Measurements from ENCODE around the gene ARMC9.

ARMC9 gene

DNA sequence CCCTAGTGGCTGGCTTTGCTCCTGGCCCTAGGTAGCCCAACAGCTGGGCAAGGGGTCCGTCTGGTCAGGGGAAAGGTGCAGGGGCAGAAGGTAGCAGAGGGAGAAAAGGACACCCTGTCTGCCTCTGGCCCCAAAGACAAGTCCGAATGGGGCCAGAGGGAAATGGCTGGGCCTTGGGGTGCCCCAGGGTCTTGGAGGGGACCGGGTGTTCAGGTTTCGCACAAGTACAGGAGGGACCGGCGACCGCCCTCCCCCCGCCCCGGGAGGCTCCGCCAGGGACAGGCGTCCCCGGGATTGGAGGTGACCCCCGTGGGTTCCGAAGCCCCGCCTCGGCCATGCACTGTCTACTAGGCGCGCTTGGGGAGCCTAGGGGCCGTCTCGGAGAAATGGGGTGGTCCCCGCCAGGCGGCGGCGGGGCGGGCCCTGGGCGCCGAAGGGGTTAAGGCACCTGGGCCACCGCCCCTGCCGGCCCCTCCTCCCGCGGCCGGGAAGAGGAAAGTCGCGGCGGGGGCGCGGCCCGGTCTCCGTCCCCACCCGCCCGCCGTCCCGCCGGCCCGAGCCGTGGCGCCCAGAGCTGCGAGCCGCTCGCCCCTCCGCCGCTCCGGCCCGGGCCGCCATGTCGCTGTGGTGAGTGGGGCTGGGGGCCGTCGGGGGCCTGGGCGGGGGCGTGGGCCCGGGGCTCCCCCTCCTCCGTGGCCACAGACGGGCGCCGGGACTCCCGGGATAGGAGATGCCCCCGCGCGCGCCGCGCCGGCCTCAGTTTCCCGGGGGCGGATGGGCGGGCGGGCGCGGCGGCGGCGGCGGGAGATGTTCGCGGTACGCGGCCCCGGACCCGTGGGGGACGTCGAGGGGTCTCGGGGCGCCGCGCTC, 197.0 kb downstream of the ARMC9 start, which contains the start of gene B3GNT7:
Gene B3GNT7, plus strand, starts transcription at position 523 of the 870 bp plus-strand sequence. Its CDS starts 94 bp downstream, at position 617.
- ChIA-PET POLR2A (ENCODE audit: low non-redundant PET) (no interaction called here), CTCF (interaction anchor here (2.0 kb wide), 1 partner anchor 168 kb away, joined by 11 read pairs; no protein-coding TSS in a partner anchor)
- TF ChIP-seq, protein P1, sequence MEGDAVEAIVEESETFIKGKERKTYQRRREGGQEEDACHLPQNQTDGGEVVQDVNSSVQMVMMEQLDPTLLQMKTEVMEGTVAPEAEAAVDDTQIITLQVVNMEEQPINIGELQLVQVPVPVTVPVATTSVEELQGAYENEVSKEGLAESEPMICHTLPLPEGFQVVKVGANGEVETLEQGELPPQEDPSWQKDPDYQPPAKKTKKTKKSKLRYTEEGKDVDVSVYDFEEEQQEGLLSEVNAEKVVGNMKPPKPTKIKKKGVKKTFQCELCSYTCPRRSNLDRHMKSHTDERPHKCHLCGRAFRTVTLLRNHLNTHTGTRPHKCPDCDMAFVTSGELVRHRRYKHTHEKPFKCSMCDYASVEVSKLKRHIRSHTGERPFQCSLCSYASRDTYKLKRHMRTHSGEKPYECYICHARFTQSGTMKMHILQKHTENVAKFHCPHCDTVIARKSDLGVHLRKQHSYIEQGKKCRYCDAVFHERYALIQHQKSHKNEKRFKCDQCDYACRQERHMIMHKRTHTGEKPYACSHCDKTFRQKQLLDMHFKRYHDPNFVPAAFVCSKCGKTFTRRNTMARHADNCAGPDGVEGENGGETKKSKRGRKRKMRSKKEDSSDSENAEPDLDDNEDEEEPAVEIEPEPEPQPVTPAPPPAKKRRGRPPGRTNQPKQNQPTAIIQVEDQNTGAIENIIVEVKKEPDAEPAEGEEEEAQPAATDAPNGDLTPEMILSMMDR (conservative IDR thresholded peaks at IDR 0.05; ENCODE audit: low read depth): no peak
- DNase-seq (ENCODE audit: low spot score): no peak
- H3K27ac ChIP-seq: no peak within 1 kb of the TSS

DNA sequence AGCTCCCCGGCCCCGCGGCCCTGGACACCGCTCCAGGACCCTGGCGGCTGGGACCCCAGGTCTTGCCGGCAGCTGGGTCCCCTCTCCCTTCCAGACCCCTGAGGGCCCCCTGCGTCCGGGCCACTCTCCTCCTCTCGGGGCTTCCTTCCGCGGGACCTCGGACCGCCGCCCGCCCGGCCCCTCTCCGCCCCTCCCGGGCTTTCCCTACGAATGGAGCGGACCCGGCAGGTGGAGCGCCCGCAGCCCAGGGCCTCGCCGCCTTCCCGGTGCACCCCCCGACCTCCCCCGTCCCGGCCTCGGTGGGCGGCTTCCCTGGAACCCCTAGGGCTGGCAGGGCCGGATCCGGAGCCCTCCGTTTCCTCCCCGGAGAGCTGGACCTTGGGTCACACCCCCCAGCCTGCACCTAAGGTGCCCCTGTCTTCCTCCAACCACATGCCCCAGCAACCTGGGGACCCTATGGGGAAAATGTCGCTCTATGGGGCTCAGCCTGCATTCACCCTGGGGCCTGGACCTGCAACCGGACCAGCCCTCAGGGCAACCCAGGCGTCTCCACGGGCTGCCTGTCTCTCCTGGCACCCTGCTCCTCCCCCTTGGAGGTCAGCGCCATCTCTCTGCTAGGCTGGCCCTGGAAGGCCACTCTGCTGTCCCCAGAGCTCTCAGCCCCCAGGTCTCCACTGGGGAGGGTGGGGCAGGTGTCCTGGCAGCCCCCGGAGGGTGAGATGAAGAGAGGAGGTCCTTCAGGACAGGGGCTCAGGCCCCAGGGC, 197.8 kb downstream of the ARMC9 start:
- ChIA-PET POLR2A (ENCODE audit: low non-redundant PET) (no interaction called here), CTCF (interaction anchor here (0.7 to 2.0 kb wide), 3 partner anchors 10 to 169 kb away, joined by 3 to 11 read pairs (median 3); no protein-coding TSS in a partner anchor)
- TF ChIP-seq, protein P1 (conservative IDR thresholded peaks at IDR 0.05; ENCODE audit: low read depth): no peak
- no peak for DNase-seq (ENCODE audit: low spot score)
- no peak overlapping the region for H3K27ac ChIP-seq

GRCh38 chr2:231397011-231397927, 198.8 kb downstream of the ARMC9 start:
- ChIA-PET POLR2A (ENCODE audit: low non-redundant PET) (no interaction called here), CTCF (interaction anchor here (0.7 to 2.0 kb wide), 3 partner anchors 9 to 170 kb away, joined by 3 to 11 read pairs (median 3); no protein-coding TSS in a partner anchor)
- no peak overlapping the region for H3K27ac ChIP-seq
- TF ChIP-seq, protein P1 (conservative IDR thresholded peaks at IDR 0.05; ENCODE audit: low read depth): no peak
- DNase-seq (ENCODE audit: low spot score): no peak

GRCh38 chr2:231397928-231398294, 199.5 kb downstream of the ARMC9 start:
- no peak for DNase-seq (ENCODE audit: low spot score)
- ChIA-PET POLR2A (ENCODE audit: low non-redundant PET) (no interaction called here), CTCF (no interaction called here)
- no peak overlapping the region for H3K27ac ChIP-seq
- TF ChIP-seq, protein P1 (conservative IDR thresholded peaks at IDR 0.05; ENCODE audit: low read depth): no peak

GRCh38 chr2:231398585-231398984, 200.2 kb downstream of the ARMC9 start:
- POLR2A ChIA-PET (ENCODE audit: low non-redundant PET): no interaction called here
- CTCF ChIA-PET: interaction anchor here (2.4 kb wide), 1 partner anchor 14 kb away, joined by 9 read pairs; no protein-coding TSS in a partner anchor
- H3K27ac ChIP-seq: no peak overlapping the region
- TF ChIP-seq, protein P1 (conservative IDR thresholded peaks at IDR 0.05; ENCODE audit: low read depth): no peak
- DNase-seq (ENCODE audit: low spot score): no peak

Data from RWPE1 (cell line).